ENCODE results near the gene CRABP2.

Gene CRABP2

DNA sequence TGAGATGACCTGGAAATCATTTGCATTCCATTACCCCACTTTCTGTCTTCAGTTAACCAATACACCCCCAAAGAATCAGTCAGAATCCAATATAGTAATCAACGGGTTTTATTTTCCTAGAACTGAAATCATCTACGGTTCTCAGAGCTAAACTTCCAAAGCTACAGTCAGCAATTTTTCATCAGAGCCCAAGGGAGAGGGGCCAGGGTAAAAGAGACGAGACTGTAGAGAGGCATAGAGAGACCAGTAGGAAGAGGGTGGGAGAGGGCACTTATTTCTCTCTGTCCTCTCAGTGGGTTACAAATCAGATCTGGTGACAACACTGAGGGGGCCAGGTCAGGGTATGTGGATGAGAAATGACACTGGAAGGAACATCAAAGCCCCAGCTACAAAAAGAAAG is 36.6 kb upstream of the CRABP2 start:
- in situ Hi-C loops (cut with HindIII; ENCODE audit: low sequenced_read_pairs), result no loop called here

DNA sequence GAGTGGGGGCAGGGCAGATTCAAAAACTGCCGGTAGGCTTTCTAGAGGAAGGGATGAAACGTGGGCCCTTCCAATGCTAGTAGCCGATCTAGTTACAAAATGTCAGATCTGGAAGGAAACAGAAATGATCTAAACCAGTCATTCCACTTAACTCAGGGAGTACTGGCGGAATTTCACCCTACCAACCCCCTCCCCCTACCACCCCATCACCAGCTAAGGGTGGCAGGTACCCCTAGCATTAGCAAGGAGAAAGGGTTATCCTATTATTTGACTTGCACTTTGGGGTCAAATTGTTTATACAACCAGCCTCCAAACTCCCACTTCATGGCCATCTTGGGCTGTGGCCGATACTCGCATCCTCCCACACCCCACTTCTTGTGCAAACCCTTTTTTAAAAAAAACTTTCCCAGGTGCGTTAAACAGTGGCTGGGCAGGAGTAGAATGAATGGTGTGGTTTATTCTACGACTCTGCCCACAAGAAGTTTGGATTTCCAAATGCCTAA is 36.1 kb upstream of the CRABP2 start:
- in situ Hi-C loops (cut with HindIII; ENCODE audit: low sequenced_read_pairs), result no loop called here

DNA sequence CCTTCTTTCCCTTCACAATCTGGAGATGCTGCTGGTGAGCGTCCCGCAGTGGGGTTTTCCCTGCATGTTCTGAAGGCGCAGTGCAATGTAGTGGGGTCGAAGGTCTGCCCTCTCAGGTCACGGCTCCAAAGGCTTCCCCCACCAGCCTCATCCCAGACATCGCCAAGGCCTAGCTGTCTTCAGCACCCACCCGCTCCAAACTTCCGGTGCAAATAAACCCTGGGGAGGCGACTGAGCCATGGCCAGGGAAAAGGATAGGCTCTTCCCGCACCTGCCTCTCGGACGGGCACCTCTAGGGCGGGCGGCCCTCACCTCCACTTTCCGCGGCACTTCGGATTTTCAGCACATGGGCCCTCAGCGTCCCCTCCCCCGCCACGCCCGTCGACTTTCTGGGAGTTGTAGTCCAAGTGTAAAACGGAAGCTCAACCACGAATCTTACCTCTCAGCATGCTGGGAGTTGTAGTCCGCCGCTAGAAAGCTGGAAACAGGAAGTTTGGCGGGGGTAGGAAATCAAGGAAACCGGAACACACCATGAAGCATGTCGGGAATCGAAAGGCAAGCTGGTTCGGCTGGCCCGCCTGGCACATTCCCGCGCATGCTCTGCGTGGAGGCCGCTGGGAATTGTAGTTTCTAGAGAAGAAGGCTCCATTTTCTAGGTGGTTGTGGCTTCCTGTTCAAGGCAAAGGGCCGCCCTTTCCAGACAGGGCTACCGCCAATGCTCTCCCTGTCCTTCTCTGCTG is 35.5 kb upstream of the CRABP2 start, which contains the start of gene MRPL24:
Gene MRPL24 (minus strand): TSS at position 348 of the 740 bp plus-strand sequence. CDS start 2,384 bp downstream, outside the sequence.
- in situ Hi-C loops (cut with HindIII; ENCODE audit: low sequenced_read_pairs), result no loop called here

DNA sequence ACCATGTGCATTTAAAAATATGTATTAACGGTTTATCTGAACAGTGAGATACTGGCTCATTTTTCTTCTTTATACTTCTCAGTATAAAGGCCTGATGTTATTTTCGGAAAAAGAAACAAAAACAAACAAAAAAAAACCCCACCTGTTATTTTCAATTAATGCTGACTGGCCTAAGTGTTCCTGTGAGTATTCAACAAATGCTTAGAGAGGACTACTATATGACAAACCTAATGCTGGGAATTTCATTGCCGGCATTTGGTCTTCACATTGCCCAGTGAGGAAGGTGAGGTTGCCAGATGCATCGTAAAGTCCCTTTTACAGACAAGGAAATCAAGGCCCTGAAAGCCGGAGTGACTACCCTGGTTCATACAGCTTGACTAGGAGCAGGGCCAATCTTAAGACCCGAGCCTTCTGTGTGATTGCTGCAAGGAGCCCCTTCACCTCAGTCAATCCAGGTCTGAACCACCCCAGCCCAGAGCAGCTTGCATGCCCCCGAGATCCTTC is 34.9 kb upstream of the CRABP2 start:
- in situ Hi-C loops (cut with HindIII; ENCODE audit: low sequenced_read_pairs), result no loop called here

DNA sequence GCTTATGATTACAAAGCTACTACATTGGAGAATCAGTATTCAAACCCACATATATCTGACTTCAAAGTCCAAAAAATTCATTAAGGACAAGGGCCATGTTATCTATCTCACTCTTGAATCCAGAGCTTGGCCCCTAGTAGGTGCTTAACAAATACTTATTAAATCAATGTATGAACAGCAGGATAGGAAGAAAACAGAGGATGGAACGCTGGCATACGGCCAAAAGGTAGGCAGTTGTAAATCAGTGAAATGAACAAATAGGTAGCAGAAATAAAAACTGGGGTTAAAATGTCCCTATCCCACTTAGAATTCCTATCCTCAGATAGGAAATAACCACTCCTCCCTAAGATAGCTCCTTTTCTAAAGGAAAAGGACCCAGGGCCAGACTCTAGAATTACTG is 33.5 kb upstream of the CRABP2 start:
- in situ Hi-C loops (cut with HindIII; ENCODE audit: low sequenced_read_pairs), result no loop called here

DNA sequence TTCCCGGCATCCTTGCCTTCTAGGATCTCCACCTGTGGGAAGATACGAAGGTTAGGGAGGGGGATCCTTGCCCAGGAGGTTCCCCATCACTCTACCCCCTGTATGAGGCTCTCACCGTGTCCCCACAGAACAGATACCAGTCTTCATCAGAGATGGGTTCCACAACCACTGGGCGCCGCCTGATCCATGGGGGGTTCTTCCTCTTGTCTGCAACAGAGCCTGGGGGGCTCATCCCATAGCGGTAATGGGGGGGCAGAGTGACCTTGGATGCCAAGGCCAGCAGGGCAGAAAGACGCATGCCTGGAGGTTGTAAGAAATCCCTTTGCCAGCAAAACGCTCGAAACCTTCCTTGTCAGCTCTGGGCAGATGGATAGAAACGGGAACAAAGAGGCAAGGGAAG is 33.0 kb upstream of the CRABP2 start:
- in situ Hi-C loops (cut with HindIII; ENCODE audit: low sequenced_read_pairs), result no loop called here

DNA sequence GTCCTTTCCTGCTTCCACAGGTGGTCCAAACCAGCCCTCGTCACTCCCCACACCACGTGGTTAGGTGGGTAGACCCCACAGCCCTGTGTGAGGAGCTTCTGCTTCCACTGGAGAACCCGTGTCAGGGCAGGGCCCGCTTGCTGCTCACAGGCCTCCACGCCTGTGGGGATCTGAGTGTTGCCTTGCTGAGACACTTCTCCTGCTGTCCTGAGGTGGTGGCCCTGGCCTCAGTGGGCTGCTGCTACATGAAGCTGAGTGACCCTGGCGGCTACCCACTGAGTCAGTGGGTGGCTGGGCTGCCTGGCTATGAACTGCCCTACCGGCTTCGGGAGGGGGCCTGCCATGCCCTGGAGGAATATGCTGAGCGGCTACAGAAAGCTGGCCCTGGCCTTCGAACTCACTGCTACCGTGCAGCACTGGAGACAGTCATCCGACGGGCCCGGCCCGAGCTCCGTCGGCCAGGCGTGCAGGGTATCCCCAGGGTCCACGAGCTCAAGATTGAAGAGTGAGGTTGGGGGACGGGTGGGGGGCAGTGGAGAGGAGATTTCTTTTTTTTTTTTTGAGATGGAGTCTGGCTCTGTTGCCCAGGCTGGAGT is 28.7 kb upstream of the CRABP2 start:
- in situ Hi-C loops (cut with HindIII; ENCODE audit: low sequenced_read_pairs), result no loop called here

DNA sequence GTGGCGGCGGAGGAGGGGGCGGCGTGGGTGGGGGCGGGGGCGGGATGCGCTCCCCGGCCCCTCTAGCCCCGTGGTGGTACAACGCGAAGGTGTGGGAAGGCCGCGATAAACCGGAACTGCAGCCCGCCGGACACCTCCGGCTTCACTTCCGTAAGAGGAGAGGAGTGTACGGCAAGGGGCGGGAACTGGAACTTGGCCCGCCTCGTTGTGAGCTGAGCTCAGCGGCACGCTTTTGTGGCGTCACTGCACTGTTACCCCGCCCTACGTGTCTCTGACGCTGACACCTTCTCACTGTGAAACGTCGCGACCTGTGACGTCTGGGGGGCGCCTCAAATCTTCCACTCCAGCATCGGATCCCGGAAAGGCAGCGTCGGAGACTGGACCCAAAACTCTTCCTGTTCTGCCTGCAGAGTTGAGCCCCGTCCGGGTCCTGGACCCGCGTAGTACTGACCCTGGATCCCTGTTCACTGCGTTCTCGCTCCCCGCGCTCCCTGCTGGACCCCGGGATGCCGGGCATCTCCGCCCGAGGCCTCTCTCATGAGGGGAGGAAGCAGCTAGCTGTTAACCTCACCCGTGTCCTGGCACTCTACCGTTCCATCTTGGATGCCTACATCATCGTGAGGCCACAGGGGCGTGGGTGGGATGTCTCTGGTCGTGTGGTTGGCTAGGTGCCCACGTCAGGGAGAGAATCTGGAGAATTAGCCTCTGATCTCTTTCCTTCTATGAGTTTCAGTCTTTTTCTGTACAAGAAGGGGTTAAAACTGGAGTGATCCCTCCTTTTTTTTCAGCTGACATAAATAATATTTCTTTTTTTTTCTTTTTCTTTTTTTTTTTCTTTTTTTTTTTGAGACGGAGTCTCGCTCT is 23.4 kb upstream of the CRABP2 start, which contains the start of gene ISG20L2:
Gene ISG20L2 (minus strand): TSS at position 168 of the 864 bp plus-strand sequence. CDS start 1,114 bp downstream, outside the sequence.
- in situ Hi-C loops (cut with HindIII; ENCODE audit: low sequenced_read_pairs), result no loop called here

DNA sequence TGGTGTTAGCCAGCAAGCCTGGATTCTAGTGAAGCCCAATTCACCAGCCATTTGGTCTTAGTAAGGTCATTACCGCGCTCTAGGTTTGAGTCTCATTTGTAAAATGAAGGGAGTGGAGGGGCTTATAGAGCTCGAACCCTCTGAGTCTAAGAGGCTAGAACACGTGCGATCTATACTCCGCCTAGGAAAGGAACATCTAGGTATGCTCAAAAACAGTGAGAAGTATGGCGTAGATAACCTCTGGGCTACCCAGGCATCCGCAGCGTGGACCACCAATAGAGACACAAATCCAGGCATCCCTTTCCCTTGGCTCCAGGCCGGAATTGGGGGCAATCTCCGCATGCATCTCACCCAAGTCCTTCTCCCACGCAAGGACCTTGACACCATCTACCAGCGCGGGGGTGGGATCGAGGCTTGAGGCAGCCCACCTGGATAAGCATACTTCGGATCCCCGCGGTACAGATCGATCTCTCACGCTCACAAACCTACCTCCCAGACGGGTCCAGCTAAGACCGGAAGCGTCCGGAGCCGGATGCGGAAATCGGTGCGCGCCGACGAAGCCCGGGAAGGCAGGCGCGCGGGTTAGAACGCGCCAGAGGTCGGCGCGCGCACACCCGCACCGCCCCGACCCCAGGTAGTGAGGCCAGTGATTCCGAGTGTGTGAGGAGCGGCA is 22.7 kb upstream of the CRABP2 start, which contains the start of gene METTL25B:
Gene METTL25B (plus strand): TSS at position 544 of the 673 bp plus-strand sequence. CDS start 636 bp downstream, outside the sequence.
- in situ Hi-C loops (cut with HindIII; ENCODE audit: low sequenced_read_pairs), result no loop called here

DNA sequence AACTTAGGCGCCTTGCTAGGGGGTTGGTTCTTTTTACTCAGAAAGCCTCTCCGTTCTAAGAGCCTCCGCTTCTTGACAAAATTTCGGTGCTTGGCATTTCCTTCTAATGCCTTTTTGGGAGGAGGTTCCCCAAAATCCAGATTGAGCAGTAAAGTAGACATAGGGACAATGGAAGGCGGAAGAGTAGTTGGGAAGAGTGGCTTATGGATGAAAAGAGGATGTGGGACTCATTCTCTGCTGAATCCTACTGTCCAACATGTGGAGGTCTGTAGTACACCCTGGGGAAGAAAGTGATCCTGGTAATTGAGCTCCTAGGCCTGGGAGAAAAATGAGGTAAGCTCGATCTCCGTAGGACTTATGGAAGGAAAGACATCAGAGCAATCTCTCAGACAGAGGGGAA is 22.1 kb upstream of the CRABP2 start:
- in situ Hi-C loops (cut with HindIII; ENCODE audit: low sequenced_read_pairs), result no loop called here

DNA sequence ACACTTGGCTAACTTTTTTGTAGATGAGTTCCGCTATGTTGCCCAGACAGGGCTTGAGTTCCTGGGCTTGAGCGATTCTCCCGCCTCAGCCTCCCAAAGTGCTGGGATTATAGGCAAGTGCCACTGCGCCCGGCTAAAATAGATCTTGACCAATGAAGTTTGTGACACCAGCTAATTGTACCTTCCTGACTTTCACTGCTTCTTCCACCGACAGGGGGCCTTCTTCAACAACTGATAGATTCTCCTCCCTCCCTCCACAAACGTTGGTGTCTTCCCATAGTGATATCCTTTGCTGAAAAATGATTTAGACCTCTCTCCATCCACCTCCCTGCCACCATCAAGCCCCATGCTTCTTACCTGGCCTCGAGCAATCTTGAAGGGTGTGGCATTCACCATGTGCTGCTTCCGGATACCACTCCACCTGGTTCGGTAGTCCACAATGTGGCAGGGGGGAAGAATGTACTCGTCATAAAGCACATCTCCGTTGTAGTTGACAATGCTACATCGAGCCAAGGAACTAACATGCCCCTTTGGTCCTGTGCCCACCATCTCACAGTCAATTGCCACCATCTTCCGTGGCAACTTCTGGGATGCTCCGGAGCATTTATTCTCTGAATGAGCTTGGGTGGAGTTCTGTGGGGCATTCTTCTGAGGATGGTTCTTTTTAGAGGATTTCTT is 21.3 kb upstream of the CRABP2 start:
- in situ Hi-C loops (cut with HindIII; ENCODE audit: low sequenced_read_pairs), result no loop called here

DNA sequence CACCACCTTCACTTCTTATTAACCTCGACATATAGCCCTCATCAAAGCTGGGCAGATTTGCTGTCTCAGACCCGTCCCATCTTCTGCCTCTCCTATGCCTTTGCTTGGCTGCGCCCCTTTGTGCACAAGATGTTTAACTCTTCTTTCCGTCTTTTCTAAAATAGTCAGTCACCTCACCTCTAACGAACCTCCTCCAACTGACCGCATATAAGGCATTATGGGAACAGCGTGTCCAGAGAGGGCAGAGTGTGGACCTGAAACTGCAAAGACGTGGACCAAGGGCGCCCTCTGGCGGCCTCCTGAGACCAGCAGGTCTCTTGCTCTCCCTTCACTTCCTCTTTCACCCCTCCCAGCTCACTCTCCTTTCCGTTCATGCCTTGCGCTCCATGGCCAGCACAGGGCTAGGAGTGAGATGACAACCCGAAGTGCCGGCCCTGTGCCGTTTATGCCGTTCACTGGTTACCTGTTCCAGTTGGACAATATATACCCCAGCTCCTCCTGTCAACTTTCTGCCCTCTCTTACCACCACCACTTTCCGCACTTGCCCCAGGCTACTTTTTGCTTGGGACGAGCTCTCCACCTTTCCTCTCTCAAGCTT is 20.4 kb upstream of the CRABP2 start:
- in situ Hi-C loops (cut with HindIII; ENCODE audit: low sequenced_read_pairs), result no loop called here

DNA sequence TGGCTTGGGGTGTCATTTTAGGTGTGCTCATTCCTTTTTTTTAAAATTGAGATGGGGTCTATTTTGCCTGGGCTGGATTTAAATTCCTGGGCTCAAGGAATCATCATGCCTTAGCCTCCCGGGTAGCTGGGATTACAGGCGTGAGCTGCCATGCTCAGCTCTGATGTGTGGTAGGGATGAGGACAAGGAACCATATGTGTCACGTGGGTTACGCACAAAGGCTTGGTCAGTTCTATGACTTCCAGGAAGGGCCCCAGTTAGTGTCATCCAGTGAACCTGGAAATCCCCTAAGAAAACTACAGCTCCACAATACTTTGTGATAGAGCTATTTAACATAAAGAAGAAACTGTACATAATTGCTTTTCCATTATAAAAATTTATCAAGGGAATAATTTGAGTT is 16.2 kb upstream of the CRABP2 start:
- in situ Hi-C loops (cut with HindIII; ENCODE audit: low sequenced_read_pairs), result no loop called here

DNA sequence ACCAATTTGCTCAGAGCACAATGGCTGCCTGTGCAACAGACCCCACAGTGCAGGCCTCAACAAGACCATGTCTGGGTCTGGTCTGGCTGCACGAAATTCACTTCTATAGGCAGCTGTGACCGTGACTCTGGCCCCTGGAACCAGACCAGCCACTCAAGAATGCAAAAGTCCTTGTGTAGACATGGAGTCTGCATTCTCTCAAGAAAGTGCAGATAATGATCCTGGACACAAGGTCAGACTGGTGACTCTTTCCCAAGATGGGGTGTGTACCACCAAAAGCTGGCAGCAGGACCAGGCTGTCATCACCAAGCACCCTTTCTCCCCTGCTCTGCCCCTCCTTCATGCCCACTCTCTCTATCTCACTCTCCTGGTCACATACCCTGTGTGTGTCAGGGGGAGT is 15.7 kb upstream of the CRABP2 start:
- in situ Hi-C loops (cut with HindIII; ENCODE audit: low sequenced_read_pairs), result no loop called here

DNA sequence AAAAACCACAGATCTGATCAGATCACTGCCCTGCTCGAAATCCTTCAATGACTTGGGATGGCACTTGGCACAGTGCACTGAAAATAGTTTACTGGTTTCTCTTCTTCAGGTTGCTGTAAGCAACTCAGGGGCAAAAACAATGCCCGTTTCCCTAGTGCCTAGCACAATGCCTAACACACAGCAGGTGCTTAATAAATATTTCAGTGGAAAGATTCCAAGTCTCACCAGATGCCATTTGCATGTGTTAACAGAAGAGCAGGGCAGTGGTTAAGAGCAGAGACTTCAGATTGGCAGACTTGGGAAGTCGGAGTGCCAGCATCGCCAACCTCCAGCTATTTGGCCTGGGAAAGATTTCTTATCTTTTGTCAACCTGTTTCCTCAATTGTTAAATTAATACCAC is 12.0 kb upstream of the CRABP2 start:
- in situ Hi-C loops (cut with HindIII; ENCODE audit: low sequenced_read_pairs), result no loop called here

DNA sequence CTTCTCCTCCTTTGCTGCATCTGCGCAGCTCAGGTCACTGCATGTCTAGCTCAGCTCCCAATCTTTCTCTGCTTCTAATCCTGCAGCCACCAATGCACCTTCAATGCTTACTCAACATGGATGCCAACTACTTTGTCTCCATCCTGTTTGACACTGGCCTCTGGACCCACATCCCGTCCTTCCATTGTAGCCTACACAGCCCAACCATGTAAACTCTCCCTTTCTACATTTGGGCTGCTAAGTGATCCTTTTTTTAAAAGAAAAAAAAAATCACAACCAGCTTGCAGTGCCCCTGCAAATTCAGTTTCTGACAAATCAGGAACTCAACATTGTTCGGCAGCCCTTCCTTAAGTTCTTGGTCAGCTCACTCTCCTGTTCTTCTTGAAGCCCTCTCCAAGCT is 9.4 kb upstream of the CRABP2 start:
- in situ Hi-C loops (cut with HindIII; ENCODE audit: low sequenced_read_pairs), result no loop called here

DNA sequence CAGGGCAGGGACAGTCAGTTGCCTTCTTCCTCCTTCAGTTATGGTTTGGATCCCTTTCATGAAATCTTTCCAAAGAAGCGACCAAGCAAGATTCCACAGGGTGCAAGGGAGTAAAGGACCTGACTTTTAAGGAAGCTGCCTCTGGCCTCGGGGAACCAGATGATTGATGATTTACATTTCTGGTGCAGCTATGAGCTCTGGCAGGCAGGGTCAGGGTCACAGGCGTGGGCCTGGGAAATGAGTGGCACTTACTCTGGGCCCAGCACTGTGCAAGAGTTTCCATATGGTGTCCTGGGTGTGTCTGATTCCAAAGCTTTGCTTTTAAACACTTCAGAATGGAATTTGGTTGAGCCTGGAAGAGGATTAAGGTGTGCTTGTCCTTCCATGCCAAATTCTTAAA is 7.2 kb upstream of the CRABP2 start:
- in situ Hi-C loops (cut with HindIII; ENCODE audit: low sequenced_read_pairs), result no loop called here

DNA sequence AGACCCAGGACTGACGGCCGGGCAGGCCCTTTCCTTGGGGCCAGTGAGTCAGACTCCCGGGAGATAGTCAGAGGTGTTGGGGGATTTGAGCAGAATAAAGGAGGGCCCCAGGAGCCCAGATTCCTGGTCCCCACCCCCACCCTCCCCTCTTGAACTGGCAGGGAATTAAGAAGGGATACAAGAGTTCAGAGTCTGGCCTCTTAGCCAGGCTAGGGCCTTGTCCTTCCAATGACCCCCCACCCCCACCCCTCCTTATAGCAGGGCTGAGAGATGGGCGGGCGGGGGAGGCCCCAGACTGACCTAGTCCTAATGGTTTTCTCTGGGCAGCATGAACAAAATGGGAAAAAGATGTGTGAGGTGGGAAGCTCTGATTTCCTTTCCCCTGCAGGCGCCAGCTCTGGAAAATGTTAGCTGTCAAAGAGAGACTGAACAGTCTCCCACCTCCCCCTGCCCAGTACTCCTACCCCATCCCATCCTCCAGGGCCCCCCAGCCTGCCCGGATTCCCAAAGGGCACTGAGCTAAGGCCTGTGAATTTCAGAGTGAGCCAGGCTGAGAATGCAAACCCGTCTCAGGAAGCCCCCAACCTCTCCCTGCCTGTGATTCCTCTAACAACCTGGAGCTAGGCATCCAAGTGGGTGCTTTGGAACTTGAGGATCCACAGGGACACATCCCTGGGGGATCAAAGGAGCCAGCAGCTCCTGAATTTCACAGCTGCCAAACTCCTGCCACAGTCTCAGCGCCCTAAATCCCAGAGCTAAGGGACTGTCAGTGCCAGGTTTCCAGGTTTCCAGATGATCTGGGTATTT is 5.8 kb upstream of the CRABP2 start:
- in situ Hi-C loops (cut with HindIII; ENCODE audit: low sequenced_read_pairs), result no loop called here

Measured in DLD1 (cell line).